ENCODE results near the gene ZEB1. TPM values are rescaled to one million over a fixed set of nuclear protein-coding genes. Genes with fewer than 3 reads are reported as not detected.

Gene ZEB1
- total RNA-seq, 2 donors from 2014 or later, result 45.4 to 52.5 TPM

DNA sequence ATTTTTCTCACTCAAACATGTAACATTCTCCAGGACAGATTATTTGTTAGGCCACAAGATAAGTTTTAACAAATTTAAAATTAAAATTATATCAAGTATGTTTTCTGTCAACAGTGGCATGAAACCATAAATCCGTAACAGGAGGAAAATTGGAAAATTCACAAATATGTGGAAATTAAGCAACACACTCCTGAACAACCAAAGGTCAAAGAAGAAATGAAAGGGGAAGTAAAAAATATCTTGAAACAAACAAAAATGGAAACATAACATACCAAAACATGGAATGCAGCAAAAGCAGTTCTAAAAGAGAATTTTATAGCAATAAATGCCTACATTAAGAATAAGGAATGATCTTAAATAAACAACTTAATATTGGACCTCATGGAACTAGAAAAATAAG is 147.3 kb downstream of the ZEB1 start:
- Mint-ChIP-seq H3K4me1 (ENCODE audit: low read depth) (no peaks in the 10 kb centered on the region), H3K27ac (no peak overlapping the region), H3K36me3 (ENCODE audit: insufficient read depth in 2 of 2) (peaks cover 45 to 65% of the 10 kb centered on the region in 2 donors), H3K9me3 (peaks cover 21 to 28% of the 10 kb centered on the region in 2 donors), H3K27me3 (ENCODE audit: low read depth) (no peaks in the 10 kb centered on the region), H3K4me3 (no peak overlapping the region)
- DNase-seq (no peak), ATAC-seq (replicated peaks in 1 of 2) (no peak)

DNA sequence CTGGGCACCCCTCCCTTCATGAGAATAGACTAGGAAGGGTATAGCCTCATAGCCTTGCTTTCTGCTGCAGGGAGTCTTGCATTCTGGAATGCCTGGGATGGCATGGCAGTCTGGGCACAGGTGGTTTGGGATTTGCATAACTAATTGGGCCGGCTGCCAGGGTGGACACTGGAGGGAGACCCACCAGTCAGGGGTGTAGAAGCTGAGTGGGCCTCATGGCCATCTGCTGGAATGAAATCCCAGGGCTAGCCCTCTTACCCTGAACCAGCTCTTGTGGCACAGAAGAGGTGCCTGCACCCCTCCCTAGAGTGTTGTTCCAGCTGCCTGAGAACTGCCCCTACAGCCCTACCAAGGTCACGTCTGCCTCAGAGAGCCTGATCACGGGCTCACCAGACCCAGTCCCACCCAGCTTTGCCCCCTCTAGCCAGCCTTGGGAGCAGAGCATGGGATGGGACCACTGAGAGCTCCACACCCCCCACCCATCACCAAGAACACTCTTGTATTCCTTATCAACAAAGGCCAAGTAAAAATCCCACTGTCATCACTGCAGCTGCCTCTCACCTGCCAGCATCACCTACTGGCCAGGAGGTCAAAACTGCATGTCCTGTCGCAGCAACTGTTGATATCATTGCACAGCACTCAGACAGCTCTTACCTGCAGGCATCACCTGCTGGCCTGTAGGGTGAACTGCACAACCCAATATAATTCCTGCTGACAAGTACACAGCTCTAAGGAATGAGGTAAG is 148.9 kb downstream of the ZEB1 start:
- Mint-ChIP-seq H3K27me3 (ENCODE audit: low read depth) (no peaks in the 10 kb centered on the region), H3K4me1 (ENCODE audit: low read depth) (no peaks in the 10 kb centered on the region), H3K4me3 (no peak overlapping the region), H3K9me3 (peaks cover 13 to 16% of the 10 kb centered on the region in 2 donors), H3K36me3 (ENCODE audit: insufficient read depth in 2 of 2) (peaks cover 34 to 51% of the 10 kb centered on the region in 2 donors), H3K27ac (no peak overlapping the region)
- DNase-seq (peak in 1 of 2 donors; percentile 4), ATAC-seq (replicated peaks in 1 of 2) (peak; percentile 27 to 30)

DNA sequence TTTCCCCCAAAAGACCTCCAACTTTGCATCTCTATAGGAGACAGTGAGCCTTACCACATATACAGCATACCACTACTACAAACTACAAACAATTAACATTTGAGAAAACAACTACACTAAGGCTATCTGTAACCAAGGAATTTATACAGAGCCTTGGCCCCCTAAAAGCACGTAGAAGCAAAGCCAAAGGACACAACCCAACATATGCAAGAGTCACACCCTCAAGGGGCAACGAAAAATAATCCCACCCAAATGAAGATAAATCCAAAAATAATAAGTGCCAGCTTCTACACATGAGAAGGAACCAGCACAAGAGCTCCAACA is 149.5 kb downstream of the ZEB1 start:
- H3K36me3 Mint-ChIP-seq (ENCODE audit: insufficient read depth in 2 of 2), result peaks cover 28 to 46% of the 10 kb centered on the region in 2 donors
- H3K27ac Mint-ChIP-seq, result no peak overlapping the region
- H3K27me3 Mint-ChIP-seq (ENCODE audit: low read depth), result no peaks in the 10 kb centered on the region
- peaks cover 9 to 12% of the 10 kb centered on the region in 2 donors for H3K9me3 Mint-ChIP-seq
- H3K4me3 Mint-ChIP-seq, result no peak overlapping the region
- H3K4me1 Mint-ChIP-seq (ENCODE audit: low read depth), result no peaks in the 10 kb centered on the region
- ATAC-seq (replicated peaks in 1 of 2), result no peak
- no peak for DNase-seq

DNA sequence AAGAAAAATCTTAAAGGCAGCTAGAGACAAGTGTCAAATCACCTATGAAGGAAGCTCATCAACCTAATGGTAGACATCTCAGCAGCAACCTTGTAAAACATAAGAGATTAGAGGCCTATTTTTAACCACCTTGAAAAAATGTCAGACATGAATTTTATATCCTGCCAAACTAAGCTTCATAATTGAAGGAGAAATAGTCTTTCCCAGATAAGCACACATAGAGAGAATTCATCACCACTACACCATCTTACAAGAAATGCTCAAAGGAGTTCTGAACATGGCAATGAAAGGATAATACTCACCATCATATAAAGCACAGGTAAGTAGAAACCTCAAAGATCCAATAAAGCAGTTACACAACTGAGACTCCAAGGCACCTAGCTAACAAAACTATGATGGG is 156.5 kb downstream of the ZEB1 start:
- no peak for DNase-seq
- Mint-ChIP-seq H3K27ac (no peak overlapping the region), H3K4me3 (no peak overlapping the region), H3K9me3 (peaks cover 4 to 5% of the 10 kb centered on the region in 2 donors), H3K36me3 (ENCODE audit: insufficient read depth in 2 of 2) (peaks cover 5 to 12% of the 10 kb centered on the region in 2 donors), H3K27me3 (ENCODE audit: low read depth) (no peaks in the 10 kb centered on the region), H3K4me1 (ENCODE audit: low read depth) (no peaks in the 10 kb centered on the region)
- ATAC-seq (replicated peaks in 1 of 2), result no peak

DNA sequence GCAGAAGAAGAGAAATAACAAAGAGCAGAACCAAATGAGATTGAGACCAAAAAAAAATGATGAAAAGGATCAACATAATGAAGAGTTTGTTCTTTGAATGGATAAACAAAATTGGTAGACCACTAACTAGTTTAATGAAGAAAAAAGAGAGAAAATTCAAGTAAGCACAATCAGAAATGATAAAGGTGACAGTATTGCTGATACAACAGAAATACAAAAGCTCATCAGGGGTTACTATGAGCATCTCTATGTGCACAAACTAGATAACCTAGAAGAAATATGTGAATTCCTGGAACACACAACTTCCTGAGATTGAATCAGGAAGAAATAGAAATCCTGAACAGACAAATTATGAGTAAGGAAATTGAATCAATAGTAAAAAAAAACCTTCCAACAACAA is 157.1 kb downstream of the ZEB1 start:
- H3K27me3 Mint-ChIP-seq (ENCODE audit: low read depth), result no peaks in the 10 kb centered on the region
- no peak overlapping the region for H3K4me3 Mint-ChIP-seq
- no peak overlapping the region for H3K27ac Mint-ChIP-seq
- DNase-seq (no peak), ATAC-seq (replicated peaks in 1 of 2) (no peak)
- peaks cover 5 to 14% of the 10 kb centered on the region in 2 donors for H3K36me3 Mint-ChIP-seq (ENCODE audit: insufficient read depth in 2 of 2)
- H3K4me1 Mint-ChIP-seq (ENCODE audit: low read depth), result no peaks in the 10 kb centered on the region
- H3K9me3 Mint-ChIP-seq, result peaks cover 4 to 5% of the 10 kb centered on the region in 2 donors

DNA sequence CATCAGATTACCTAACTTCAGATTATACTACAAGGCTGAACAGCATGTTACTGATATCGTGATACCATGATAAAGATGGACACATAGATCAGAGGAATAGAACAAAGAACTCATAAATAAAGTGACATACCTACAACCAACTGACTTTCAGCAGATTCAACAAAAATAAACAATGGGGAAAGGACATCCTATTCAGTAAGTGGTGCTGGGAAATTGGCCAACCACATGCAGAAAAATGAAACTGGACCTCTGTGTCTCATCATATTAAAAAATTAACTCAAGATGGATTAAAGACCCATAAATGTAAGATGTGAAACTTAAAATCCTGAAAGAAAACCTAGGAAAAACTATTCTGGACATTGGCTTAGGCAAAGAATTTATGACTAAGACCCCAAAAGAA is 158.6 kb downstream of the ZEB1 start:
- no peak overlapping the region for H3K27ac Mint-ChIP-seq
- peaks cover 4 to 5% of the 10 kb centered on the region in 2 donors for H3K9me3 Mint-ChIP-seq
- peaks cover 5 to 11% of the 10 kb centered on the region in 2 donors for H3K36me3 Mint-ChIP-seq (ENCODE audit: insufficient read depth in 2 of 2)
- no peaks in the 10 kb centered on the region for H3K4me1 Mint-ChIP-seq (ENCODE audit: low read depth)
- H3K27me3 Mint-ChIP-seq (ENCODE audit: low read depth), result no peaks in the 10 kb centered on the region
- no peak overlapping the region for H3K4me3 Mint-ChIP-seq
- ATAC-seq (replicated peaks in 1 of 2), result no peak
- DNase-seq, result no peak

DNA sequence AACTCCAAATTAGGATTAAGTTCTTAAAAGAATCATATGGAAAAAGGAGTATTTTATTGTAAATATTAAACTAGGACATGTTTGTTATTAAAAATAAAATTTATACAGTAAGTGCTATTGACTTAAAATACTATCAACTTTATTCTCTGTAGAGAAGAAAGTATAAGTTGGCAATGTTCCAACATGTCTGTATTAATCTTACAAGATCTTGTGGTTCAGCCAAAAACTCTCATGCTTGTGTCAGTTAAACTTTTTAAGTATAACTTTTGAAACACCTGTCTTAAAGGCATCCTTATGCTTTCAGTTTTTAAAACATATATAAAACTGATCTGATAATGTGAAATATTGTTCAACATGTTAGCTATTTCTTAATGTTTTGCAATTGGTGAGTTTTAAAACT is 160.7 kb downstream of the ZEB1 start:
- no peak for DNase-seq
- peaks cover 5 to 11% of the 10 kb centered on the region in 2 donors for H3K36me3 Mint-ChIP-seq (ENCODE audit: insufficient read depth in 2 of 2)
- no peaks in the 10 kb centered on the region for H3K27me3 Mint-ChIP-seq (ENCODE audit: low read depth)
- H3K4me1 Mint-ChIP-seq (ENCODE audit: low read depth), result no peaks in the 10 kb centered on the region
- H3K27ac Mint-ChIP-seq, result no peak overlapping the region
- no peak overlapping the region for H3K4me3 Mint-ChIP-seq
- no peak for ATAC-seq (replicated peaks in 1 of 2)
- H3K9me3 Mint-ChIP-seq, result peaks cover 4 to 7% of the 10 kb centered on the region in 2 donors

DNA sequence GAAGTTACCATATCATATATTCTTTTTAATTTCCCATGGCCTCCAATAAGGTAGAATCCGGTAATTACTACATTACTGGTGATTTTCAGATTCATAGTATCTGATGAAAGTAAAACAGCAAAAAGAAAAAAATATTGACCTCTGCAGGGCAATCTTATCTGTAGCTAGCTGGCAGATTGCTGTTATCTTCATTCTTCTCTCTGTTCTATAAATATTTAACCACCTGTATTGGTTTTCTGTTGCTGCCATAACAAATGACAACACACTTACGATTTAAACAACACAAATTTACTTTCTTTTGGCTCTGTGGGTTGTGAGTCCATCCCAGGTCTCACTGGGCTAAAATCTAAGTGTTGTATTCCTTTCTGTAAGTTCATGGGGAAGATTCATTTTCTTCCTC is 164.5 kb downstream of the ZEB1 start:
- no peak for ATAC-seq (replicated peaks in 1 of 2)
- Mint-ChIP-seq H3K4me1 (ENCODE audit: low read depth) (no peaks in the 10 kb centered on the region), H3K9me3 (peaks cover 0 to 5% of the 10 kb centered on the region in 2 donors), H3K36me3 (ENCODE audit: insufficient read depth in 2 of 2) (peaks cover 2 to 11% of the 10 kb centered on the region in 2 donors), H3K27ac (no peak overlapping the region), H3K27me3 (ENCODE audit: low read depth) (no peaks in the 10 kb centered on the region), H3K4me3 (no peak overlapping the region)
- DNase-seq, result no peak

DNA sequence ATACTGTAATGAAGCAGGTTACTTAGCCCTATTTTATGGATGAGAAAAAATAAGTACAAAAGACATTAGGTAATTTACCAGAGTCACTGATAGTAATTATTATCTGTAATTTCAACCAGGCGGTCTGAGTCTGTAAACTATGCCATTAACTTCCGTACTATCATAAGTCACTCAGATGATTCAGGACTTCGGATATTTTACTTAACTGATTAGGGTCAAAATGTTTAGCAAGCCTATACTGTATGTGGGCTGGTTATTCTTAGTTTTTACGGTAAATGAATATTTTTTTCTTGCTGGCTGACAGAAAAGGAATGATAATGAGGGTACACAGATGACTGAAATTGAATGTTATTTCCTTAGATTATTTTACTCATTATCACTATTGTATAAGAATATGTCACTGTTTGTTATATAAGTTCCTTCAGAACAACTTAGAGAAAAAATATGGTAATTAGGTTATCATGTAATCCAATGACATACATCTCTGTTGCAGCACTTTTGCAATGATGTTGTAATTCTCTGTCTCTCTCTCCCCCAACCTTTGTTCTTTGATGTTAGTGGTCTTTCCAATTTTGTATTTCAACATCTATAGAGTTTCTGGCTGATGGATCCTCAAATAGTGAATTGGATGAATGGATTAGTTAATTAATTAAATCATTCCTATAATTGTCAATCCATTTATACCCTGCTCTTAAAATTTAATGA is 165.6 kb downstream of the ZEB1 start:
- Mint-ChIP-seq H3K27ac (no peak overlapping the region), H3K4me3 (no peak overlapping the region), H3K9me3 (peaks cover 0 to 5% of the 10 kb centered on the region in 2 donors), H3K4me1 (ENCODE audit: low read depth) (no peaks in the 10 kb centered on the region), H3K36me3 (ENCODE audit: insufficient read depth in 2 of 2) (peaks cover 2 to 16% of the 10 kb centered on the region in 2 donors), H3K27me3 (ENCODE audit: low read depth) (no peaks in the 10 kb centered on the region)
- DNase-seq, result no peak
- no peak for ATAC-seq (replicated peaks in 1 of 2)

DNA sequence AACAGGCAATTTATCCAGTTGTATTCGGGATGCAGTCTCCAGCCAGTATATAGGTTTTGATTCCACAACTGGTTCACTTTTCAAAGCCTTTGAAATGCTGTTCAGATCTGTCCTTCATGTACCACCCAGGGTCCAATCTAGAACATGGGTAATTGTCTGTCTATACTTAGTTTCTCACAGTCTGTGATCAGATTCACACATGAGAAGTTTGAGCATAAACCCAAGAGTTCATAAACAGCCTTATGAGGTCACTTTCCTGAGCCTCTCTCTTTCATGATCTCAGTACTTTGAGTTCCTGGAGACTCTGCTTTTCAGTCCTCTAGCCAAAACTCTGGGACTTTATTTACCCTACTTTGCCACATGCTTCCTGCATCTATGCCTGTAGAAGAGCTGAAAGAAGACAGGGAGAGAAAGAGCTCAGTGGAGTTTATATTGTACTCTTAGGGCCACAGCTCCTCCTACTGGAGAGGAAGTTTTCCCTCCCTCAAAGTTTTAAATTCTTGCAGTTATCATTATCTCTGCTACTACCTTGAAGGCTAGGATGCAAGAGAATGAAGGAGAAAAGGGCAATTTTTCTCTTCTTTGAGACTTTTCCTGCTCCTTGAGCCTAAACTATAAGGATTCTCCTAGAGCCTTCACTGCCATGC is 172.0 kb downstream of the ZEB1 start:
- DNase-seq (peak in 1 of 2 donors; percentile 23), ATAC-seq (replicated peaks in 1 of 2) (peak in 1 of 2 donors; percentile 30)
- Mint-ChIP-seq H3K9me3 (peaks cover 0 to 3% of the 10 kb centered on the region in 2 donors), H3K4me1 (ENCODE audit: low read depth) (no peaks in the 10 kb centered on the region), H3K4me3 (no peak overlapping the region), H3K36me3 (ENCODE audit: insufficient read depth in 2 of 2) (peaks cover 2 to 25% of the 10 kb centered on the region in 2 donors), H3K27me3 (ENCODE audit: low read depth) (no peaks in the 10 kb centered on the region), H3K27ac (no peak overlapping the region)

DNA sequence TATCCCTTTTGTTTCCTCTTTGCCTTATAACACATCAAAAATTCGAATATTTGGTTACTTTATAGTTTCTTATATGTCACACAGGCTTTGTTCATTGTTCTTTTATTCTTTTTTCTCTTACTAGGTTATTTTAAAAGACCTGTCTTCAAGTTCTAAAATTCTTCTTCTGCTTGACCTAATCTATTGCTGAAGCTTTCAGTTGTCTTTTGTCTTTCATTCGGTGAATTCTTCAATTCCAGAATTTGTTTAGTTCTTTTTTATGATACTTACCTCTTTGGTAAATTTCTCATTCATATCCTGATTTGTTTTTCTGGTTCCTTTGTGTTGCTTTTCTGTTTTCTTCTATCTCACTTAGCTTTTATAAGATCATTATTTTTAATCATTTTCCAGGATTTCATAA is 188.4 kb downstream of the ZEB1 start:
- Mint-ChIP-seq H3K9me3 (peaks cover 16 to 27% of the 10 kb centered on the region in 2 donors), H3K27me3 (ENCODE audit: low read depth) (no peaks in the 10 kb centered on the region), H3K27ac (peak overlapping the region; percentile 61), H3K4me3 (no peak overlapping the region), H3K4me1 (ENCODE audit: low read depth) (no peaks in the 10 kb centered on the region), H3K36me3 (ENCODE audit: insufficient read depth in 2 of 2) (peaks cover 34 to 46% of the 10 kb centered on the region in 2 donors)
- ATAC-seq (replicated peaks in 1 of 2), result no peak
- DNase-seq, result no peak

DNA sequence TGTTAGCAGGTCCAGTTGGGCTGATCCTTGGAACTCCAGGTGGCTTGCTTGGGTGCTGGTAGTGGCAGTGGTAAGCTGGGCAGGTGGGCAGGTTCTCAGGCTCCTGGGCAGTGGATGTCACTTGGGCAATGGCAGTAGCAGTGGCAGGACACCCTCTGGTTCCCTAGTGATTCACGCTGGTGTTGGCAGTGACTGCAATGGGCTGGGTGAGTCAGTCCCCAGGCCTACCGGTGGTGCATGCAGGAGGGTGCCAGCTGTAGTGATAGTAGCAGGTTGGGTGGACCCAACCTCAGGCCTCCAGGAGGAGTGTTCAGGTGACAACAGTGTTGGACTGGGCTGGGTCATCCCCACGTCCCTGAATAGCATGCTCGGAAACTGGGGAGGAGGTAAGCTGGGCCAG is 189.2 kb downstream of the ZEB1 start:
- ATAC-seq (replicated peaks in 1 of 2), result no peak
- no peak for DNase-seq
- Mint-ChIP-seq H3K27ac (no peak overlapping the region), H3K36me3 (ENCODE audit: insufficient read depth in 2 of 2) (peaks cover 34 to 46% of the 10 kb centered on the region in 2 donors), H3K4me1 (ENCODE audit: low read depth) (no peaks in the 10 kb centered on the region), H3K4me3 (no peak overlapping the region), H3K9me3 (peaks cover 16 to 27% of the 10 kb centered on the region in 2 donors), H3K27me3 (ENCODE audit: low read depth) (no peaks in the 10 kb centered on the region)

DNA sequence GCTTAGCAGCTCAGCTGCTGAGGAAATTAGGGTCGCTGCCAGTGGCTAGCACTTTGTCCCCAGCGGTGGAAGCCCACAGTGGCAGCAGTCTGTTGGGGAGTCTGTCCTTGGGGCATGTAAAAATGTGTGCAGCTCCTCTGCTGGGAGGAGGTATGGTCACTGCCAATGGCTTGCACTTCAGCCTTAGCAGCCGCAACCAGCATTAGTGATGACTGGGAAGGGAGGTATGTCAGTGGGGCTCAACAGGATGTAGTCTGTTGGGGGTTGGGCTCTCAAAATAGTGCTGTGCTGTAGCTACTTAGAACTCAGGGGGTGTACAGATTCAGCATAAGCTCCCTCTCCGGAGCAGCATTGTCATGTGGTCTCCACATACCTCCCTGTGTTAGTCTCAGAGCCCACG is 189.9 kb downstream of the ZEB1 start:
- H3K9me3 Mint-ChIP-seq, result peaks cover 16 to 27% of the 10 kb centered on the region in 2 donors
- H3K36me3 Mint-ChIP-seq (ENCODE audit: insufficient read depth in 2 of 2), result peaks cover 33 to 40% of the 10 kb centered on the region in 2 donors
- DNase-seq (no peak), ATAC-seq (replicated peaks in 1 of 2) (no peak)
- no peak overlapping the region for H3K27ac Mint-ChIP-seq
- H3K4me3 Mint-ChIP-seq, result no peak overlapping the region
- H3K27me3 Mint-ChIP-seq (ENCODE audit: low read depth), result no peaks in the 10 kb centered on the region
- no peaks in the 10 kb centered on the region for H3K4me1 Mint-ChIP-seq (ENCODE audit: low read depth)

Data from activated T-cell treated with anti-CD3 and anti-CD28 coated beads, Interleukin-2, amount 50 U/mL, for 72 hours (primary cell).